ENCODE measurements around the gene ZNF79. TPM values are rescaled to one million over a fixed set of nuclear protein-coding genes. Genes with fewer than 3 reads are reported as not detected.

ZNF79 gene
- total and polyA plus RNA-seq, 2 of the 8 experiments (the other 6 are each of a cell fraction or from before 2014, with no cell fraction given) = 2.4 to 7.4 TPM

DNA sequence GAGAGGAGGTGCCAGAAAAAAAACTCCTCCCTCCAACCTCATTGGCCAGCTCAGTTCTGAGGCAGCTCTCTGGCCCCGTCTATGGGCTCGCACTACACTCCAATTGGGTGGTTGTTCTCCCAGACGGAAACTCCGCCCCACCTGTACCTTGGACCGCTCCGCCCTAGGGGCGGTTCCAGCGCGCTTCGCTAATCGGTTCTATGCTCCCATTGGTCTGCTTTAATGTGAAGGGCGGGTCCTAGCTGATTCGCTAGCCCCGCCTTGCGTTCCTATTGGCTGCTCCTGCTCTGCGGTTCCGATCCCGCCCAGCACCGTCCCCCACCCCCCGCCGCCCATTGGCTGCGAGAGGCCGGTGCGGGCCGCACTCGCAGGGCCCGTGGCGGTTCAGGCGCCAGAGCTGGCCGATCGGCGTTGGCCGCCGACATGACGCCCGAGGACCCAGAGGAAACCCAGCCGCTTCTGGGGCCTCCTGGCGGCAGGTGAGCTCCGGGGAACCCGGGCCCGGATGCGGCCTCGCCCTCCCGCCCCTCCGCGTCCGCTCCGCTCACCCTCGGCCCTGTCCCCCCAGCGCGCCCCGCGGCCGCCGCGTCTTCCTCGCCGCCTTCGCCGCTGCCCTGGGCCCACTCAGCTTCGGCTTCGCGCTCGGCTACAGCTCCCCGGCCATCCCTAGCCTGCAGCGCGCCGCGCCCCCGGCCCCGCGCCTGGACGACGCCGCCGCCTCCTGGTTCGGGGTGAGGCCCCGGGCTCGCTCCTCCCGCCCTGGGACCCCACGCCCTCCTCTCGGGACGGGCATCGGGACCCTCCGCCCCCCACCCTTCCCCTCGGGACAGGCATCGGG lies 27.2 kb upstream of the ZNF79 start, which contains the start of gene SLC2A8 (continued):
- TF ChIP-seq BCL11A (IDR thresholded peaks at IDR 0.05; ENCODE audit: low read depth in 2 of 2, low read length in 2 of 2) (no peak), SP1 (IDR thresholded peaks at IDR 0.05; ENCODE audit: low read depth, low read length) (peak; percentile 93), SP4 (IDR thresholded peaks at IDR 0.05; ENCODE audit: low read length) (peak; percentile 73; the same call in 1 of the 2 replicates), RAD21 (IDR thresholded peaks at IDR 0.05 in 1 of 2, conservative IDR thresholded peaks at IDR 0.05 in 1 of 2; ENCODE audit: low read depth in 2 of 2, low read length in 2 of 2) (peak in 1 of 2 experiments; percentile 25; a peak in 1 of 4 replicates), KDM1A (IDR thresholded peaks at IDR 0.05; ENCODE audit: borderline replicate concordance, low read length) (no peak), SIN3A (conservative IDR thresholded peaks at IDR 0.05 in 1 of 2, IDR thresholded peaks at IDR 0.05 in 1 of 2; ENCODE audit: low read depth in 1 of 2, low read length in 2 of 2) (0 out of 4 replicates have a peak, but pooled peaks of 1 of the 2 experiments have one; percentile 33), YY1 (IDR thresholded peaks at IDR 0.05; ENCODE audit: low read depth, low read length) (no peak), HDAC6 (IDR thresholded peaks at IDR 0.05; ENCODE audit: low read depth, low read length) (no peak)
- TF ChIP-seq, protein P1, sequence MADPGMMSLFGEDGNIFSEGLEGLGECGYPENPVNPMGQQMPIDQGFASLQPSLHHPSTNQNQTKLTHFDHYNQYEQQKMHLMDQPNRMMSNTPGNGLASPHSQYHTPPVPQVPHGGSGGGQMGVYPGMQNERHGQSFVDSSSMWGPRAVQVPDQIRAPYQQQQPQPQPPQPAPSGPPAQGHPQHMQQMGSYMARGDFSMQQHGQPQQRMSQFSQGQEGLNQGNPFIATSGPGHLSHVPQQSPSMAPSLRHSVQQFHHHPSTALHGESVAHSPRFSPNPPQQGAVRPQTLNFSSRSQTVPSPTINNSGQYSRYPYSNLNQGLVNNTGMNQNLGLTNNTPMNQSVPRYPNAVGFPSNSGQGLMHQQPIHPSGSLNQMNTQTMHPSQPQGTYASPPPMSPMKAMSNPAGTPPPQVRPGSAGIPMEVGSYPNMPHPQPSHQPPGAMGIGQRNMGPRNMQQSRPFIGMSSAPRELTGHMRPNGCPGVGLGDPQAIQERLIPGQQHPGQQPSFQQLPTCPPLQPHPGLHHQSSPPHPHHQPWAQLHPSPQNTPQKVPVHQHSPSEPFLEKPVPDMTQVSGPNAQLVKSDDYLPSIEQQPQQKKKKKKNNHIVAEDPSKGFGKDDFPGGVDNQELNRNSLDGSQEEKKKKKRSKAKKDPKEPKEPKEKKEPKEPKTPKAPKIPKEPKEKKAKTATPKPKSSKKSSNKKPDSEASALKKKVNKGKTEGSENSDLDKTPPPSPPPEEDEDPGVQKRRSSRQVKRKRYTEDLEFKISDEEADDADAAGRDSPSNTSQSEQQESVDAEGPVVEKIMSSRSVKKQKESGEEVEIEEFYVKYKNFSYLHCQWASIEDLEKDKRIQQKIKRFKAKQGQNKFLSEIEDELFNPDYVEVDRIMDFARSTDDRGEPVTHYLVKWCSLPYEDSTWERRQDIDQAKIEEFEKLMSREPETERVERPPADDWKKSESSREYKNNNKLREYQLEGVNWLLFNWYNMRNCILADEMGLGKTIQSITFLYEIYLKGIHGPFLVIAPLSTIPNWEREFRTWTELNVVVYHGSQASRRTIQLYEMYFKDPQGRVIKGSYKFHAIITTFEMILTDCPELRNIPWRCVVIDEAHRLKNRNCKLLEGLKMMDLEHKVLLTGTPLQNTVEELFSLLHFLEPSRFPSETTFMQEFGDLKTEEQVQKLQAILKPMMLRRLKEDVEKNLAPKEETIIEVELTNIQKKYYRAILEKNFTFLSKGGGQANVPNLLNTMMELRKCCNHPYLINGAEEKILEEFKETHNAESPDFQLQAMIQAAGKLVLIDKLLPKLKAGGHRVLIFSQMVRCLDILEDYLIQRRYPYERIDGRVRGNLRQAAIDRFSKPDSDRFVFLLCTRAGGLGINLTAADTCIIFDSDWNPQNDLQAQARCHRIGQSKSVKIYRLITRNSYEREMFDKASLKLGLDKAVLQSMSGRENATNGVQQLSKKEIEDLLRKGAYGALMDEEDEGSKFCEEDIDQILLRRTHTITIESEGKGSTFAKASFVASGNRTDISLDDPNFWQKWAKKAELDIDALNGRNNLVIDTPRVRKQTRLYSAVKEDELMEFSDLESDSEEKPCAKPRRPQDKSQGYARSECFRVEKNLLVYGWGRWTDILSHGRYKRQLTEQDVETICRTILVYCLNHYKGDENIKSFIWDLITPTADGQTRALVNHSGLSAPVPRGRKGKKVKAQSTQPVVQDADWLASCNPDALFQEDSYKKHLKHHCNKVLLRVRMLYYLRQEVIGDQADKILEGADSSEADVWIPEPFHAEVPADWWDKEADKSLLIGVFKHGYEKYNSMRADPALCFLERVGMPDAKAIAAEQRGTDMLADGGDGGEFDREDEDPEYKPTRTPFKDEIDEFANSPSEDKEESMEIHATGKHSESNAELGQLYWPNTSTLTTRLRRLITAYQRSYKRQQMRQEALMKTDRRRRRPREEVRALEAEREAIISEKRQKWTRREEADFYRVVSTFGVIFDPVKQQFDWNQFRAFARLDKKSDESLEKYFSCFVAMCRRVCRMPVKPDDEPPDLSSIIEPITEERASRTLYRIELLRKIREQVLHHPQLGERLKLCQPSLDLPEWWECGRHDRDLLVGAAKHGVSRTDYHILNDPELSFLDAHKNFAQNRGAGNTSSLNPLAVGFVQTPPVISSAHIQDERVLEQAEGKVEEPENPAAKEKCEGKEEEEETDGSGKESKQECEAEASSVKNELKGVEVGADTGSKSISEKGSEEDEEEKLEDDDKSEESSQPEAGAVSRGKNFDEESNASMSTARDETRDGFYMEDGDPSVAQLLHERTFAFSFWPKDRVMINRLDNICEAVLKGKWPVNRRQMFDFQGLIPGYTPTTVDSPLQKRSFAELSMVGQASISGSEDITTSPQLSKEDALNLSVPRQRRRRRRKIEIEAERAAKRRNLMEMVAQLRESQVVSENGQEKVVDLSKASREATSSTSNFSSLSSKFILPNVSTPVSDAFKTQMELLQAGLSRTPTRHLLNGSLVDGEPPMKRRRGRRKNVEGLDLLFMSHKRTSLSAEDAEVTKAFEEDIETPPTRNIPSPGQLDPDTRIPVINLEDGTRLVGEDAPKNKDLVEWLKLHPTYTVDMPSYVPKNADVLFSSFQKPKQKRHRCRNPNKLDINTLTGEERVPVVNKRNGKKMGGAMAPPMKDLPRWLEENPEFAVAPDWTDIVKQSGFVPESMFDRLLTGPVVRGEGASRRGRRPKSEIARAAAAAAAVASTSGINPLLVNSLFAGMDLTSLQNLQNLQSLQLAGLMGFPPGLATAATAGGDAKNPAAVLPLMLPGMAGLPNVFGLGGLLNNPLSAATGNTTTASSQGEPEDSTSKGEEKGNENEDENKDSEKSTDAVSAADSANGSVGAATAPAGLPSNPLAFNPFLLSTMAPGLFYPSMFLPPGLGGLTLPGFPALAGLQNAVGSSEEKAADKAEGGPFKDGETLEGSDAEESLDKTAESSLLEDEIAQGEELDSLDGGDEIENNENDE (IDR thresholded peaks at IDR 0.05; ENCODE audit: insufficient replicate concordance, low read length) = no peak

All from H1 (cell line).